ENCODE results near the gene TP53TG5. TPM values are rescaled to one million over a fixed set of nuclear protein-coding genes. Genes with fewer than 3 reads are reported as not detected.

The TP53TG5 gene
- total and polyA plus RNA-seq, 7 donors = 0.03 to 0.36 TPM; not detected in 5

DNA sequence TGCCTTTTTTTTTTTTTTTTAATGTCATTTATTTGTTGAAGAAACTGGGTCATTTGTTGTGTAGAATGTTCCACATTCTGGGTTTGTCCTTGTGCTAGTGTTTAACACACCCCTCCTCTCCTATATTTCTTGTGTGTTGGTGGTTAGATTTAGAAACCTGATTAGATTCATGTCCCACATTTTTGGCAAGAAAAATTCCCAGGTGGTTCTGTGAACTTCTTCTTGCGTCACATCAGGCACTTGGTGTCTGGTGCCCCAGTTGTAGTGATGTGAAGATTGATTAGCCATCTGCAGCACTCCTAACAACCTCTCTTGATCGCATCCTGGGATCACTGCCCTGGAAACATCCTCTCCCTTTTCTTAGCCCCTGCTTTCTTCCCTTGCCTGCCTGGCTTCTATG lies 45.6 kb upstream of the TP53TG5 start:
- intact Hi-C loops (cut with DNase I) = no loop called here
- DNase-seq = no peak
- WGBS, 2 donors = 97 to 100% methylated on average over 2 of the region's 2 CpGs

DNA sequence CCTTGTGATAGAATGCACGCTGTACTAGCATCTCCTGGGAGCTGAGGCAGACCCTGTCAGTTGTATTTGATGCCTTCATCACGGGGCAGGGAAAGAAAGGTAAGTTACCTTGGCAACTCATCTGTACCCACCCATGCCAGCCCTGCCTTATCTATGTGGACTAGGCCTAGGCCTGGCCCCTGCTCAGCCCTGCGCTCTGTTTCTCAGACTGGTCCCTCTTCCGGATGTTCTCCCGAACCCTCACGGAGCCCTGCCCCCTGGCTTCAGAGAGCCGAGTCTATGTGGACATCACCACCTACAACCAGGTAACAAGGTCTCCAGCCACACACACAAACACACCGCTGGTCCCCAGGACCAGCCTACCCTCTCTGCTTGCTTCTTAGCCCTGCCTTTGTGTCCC lies 42.0 kb upstream of the TP53TG5 start:
- Histone ChIP-seq H3K9me3 (no peaks in the 10 kb centered on the region), H3K4me3 (no peak overlapping the region), H3K27me3 (no peaks in the 10 kb centered on the region), H3K4me1 (peaks cover 0 to 46% (median 39%) of the 10 kb centered on the region in 4 donors), H3K36me3 (peaks cover 18 to 62% (median 37%) of the 10 kb centered on the region in 4 donors), H3K27ac (peak overlapping the region; percentile 20 to 82 (median 57))
- intact Hi-C loops (cut with DNase I) = no loop called here
- WGBS, 2 donors = 78 to 93% methylated on average over 8 of the region's 8 CpGs
- no peak for DNase-seq
- TF ChIP-seq, protein P1, sequence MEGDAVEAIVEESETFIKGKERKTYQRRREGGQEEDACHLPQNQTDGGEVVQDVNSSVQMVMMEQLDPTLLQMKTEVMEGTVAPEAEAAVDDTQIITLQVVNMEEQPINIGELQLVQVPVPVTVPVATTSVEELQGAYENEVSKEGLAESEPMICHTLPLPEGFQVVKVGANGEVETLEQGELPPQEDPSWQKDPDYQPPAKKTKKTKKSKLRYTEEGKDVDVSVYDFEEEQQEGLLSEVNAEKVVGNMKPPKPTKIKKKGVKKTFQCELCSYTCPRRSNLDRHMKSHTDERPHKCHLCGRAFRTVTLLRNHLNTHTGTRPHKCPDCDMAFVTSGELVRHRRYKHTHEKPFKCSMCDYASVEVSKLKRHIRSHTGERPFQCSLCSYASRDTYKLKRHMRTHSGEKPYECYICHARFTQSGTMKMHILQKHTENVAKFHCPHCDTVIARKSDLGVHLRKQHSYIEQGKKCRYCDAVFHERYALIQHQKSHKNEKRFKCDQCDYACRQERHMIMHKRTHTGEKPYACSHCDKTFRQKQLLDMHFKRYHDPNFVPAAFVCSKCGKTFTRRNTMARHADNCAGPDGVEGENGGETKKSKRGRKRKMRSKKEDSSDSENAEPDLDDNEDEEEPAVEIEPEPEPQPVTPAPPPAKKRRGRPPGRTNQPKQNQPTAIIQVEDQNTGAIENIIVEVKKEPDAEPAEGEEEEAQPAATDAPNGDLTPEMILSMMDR (IDR thresholded peaks at IDR 0.05) = no peak
- TF ChIP-seq POLR2A (IDR thresholded peaks at IDR 0.05) (no peak), EP300 (IDR thresholded peaks at IDR 0.05) (no peak)

More for the DNA sequence above, 45.6 kb upstream of the TP53TG5 start:
- H3K4me3 ChIP-seq = no peak overlapping the region
- H3K27ac ChIP-seq = no peak overlapping the region
- no peaks in the 10 kb centered on the region for H3K9me3 ChIP-seq
- H3K27me3 ChIP-seq = no peaks in the 10 kb centered on the region
- peaks cover 0 to 22% (median 15%) of the 10 kb centered on the region in 4 donors for H3K4me1 ChIP-seq
- TF ChIP-seq POLR2AphosphoS5 (IDR thresholded peaks at IDR 0.05) (no peak), POLR2A (IDR thresholded peaks at IDR 0.05) (no peak), EP300 (IDR thresholded peaks at IDR 0.05) (no peak)
- TF ChIP-seq, protein P1 (IDR thresholded peaks at IDR 0.05) = no peak
- H3K36me3 ChIP-seq = peaks cover 18 to 78% (median 46%) of the 10 kb centered on the region in 4 donors

DNA sequence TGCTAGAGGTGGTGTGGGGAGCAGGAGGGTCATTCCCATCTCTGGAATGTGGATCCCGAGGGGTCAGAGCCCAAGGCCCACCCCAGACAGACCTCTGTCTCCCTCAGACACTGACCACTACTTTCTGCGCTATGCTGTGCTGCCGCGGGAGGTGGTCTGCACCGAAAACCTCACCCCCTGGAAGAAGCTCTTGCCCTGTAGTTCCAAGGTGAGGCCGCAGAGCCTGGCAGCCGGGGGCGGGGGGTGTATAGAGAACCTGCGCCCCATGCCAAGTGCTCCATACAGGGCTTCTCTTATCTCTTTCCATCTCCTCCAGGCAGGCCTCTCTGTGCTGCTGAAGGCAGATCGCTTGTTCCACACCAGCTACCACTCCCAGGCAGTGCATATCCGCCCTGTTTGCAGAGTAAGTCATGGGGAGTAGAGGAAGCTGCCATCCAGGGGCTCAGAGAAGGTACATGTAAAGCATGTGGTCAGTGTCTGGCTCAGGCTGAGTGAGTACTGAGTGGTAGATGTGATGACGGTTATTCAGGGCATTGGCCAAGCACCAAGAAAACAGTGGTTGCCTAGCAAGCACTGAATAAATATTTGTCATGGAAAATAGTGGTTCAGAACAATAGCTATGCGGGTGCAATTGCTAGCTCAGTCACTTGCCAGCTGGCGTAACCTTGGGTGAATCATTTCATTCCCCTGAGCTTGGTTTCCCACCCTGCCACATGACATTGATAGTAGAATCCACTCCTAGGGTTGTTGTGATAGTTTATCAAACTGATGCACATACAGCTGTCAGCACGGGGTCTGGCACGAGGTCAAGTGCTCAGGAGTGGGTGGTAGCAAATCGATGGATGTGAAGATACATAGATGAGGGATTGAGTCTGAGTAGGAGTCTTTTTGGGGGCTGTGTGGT lies 41.3 kb upstream of the TP53TG5 start:
- Histone ChIP-seq H3K4me3 (no peak overlapping the region), H3K4me1 (peaks cover 0 to 46% (median 40%) of the 10 kb centered on the region in 4 donors), H3K36me3 (peaks cover 14 to 55% (median 34%) of the 10 kb centered on the region in 4 donors), H3K27ac (peak overlapping the region; percentile 48 to 82 (median 64)), H3K27me3 (no peaks in the 10 kb centered on the region), H3K9me3 (no peaks in the 10 kb centered on the region)
- DNase-seq = peak; percentile 83
- intact Hi-C loops (cut with DNase I) = no loop called here
- WGBS, 2 donors = 15 to 64% methylated on average over 17 of the region's 17 CpGs
- TF ChIP-seq EP300 (IDR thresholded peaks at IDR 0.05) (peak in 1 of 4 donors; percentile 56), POLR2A (IDR thresholded peaks at IDR 0.05) (peak in 1 of 2 donors; percentile 29), POLR2AphosphoS5 (IDR thresholded peaks at IDR 0.05) (peak in 2 of 4 donors; percentile 26 to 61)
- TF ChIP-seq, protein P1 (IDR thresholded peaks at IDR 0.05) = no peak

DNA sequence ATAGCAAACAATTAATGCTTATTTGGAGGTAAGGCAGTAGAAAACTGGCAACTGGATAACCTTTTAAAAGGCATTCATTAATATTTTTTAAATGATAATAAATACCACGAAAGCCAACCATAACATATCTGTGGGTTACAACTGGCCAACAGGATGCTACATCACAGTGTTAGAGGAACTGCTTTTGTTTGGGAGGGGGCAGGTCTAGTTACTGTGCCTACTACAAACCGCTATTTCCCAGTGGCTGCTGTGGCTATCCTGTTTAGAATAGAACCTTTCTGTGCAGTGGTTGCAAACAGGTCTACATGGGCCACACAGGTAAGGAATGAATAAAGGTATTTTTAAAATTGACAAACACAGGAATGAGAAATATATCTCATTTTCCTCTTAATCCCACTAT lies 38.8 kb upstream of the TP53TG5 start:
- Histone ChIP-seq H3K27ac (peak overlapping the region in 2 of 4 donors; percentile 82 to 83), H3K36me3 (peaks cover 9 to 36% (median 22%) of the 10 kb centered on the region in 4 donors), H3K27me3 (no peaks in the 10 kb centered on the region), H3K4me3 (peak overlapping the region; percentile 71 to 89 (median 80)), H3K9me3 (no peaks in the 10 kb centered on the region), H3K4me1 (peaks cover 0 to 46% (median 40%) of the 10 kb centered on the region in 4 donors)
- TF ChIP-seq POLR2A (IDR thresholded peaks at IDR 0.05) (no peak), POLR2AphosphoS5 (IDR thresholded peaks at IDR 0.05) (no peak), EP300 (IDR thresholded peaks at IDR 0.05) (no peak)
- TF ChIP-seq, protein P1 (IDR thresholded peaks at IDR 0.05) = no peak
- intact Hi-C loops (cut with DNase I) = no loop called here
- 44 to 66% methylated on average over 2 of the region's 2 CpGs for WGBS, 2 donors
- no peak for DNase-seq

All from sigmoid colon (tissue), 7 donors.